ENCODE measurements around the gene GSTT2. TPM values are rescaled to one million over a fixed set of nuclear protein-coding genes. Genes with fewer than 3 reads are reported as not detected.
A peak's percentile ranks its signal among the peaks of the same experiment; 100 is the strongest.

The GSTT2 gene
- total RNA-seq, 5 donors from 2014 or later (not counting 1 experiment from before 2014, with no cell fraction given), result not detected

- ChIA-PET POLR2A (no interaction called here), CTCF (no interaction called here)
- Mint-ChIP-seq H3K36me3 (no peaks in the 10 kb centered on the region), H3K4me1 (peaks cover 0 to 4% (median 0%) of the 10 kb centered on the region in 3 donors), H3K27ac (no peak overlapping the region), H3K27me3 (peaks cover 3 to 4% of the 10 kb centered on the region in 2 donors), H3K4me3 (no peak overlapping the region), H3K9me3 (no peaks in the 10 kb centered on the region)
- Histone ChIP-seq H3K4me1 (ENCODE audit: control insufficient read depth in 1 of 2, extremely low read depth in 1 of 2, insufficient read depth in 2 of 2, low read length in 2 of 2) (no peaks in the 10 kb centered on the region), H3K4me3 (ENCODE audit: control insufficient read depth in 1 of 2, extremely low read depth in 1 of 2, low read length in 1 of 2) (no peak overlapping the region), H3K27me3 (replicated peaks in 1 of 2; ENCODE audit: control insufficient read depth in 2 of 2, extremely low read depth in 1 of 2, insufficient read depth in 2 of 2, low read length in 1 of 2) (peaks cover 0 to 48% of the 10 kb centered on the region in 2 experiments), H3K9me3 (no peaks in the 10 kb centered on the region), H3K36me3 (ENCODE audit: control insufficient read depth in 2 of 2, extremely low read depth in 1 of 2, insufficient read depth in 1 of 2, low read length in 1 of 2) (no peaks in the 10 kb centered on the region), H3K27ac (ENCODE audit: low read length) (no peak overlapping the region)
- DNase-seq (no peak), ATAC-seq (replicated peaks in 1 of 4) (no peak)
- 89% methylated on average over 9 of the region's 9 CpGs for WGBS (ENCODE audit: insufficient coverage)
Measured at GRCh38 chr22:24001314-24001713, 21.4 kb downstream of the GSTT2 start.

DNA sequence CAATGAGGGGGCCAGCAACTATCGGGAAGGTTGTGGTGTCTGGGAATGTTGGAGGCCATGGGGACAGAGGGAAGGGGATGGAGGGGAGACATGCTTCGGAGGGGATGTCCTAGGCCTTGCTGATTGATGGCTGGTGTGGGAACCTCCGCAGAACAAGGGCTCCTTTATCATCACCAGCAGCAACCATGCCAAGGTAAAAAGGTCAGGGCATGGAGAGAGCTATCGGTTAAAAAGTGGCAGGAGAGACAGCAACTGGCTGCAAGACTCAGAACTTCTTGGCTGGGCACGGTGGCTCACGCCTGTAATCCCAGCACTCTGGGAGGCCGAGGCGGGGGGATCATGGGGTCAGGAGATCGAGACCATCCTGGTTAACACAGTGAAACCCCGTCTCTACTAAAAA, 22.3 kb downstream of the GSTT2 start:
- no peaks in the 10 kb centered on the region for H3K36me3 Mint-ChIP-seq
- Histone ChIP-seq H3K27ac (ENCODE audit: low read length) (no peak overlapping the region), H3K27me3 (replicated peaks in 1 of 2; ENCODE audit: control insufficient read depth in 2 of 2, extremely low read depth in 1 of 2, insufficient read depth in 2 of 2, low read length in 1 of 2) (peaks cover 0 to 54% of the 10 kb centered on the region in 2 experiments), H3K4me3 (ENCODE audit: control insufficient read depth in 1 of 2, extremely low read depth in 1 of 2, low read length in 1 of 2) (no peak overlapping the region), H3K9me3 (no peaks in the 10 kb centered on the region), H3K4me1 (ENCODE audit: control insufficient read depth in 1 of 2, extremely low read depth in 1 of 2, insufficient read depth in 2 of 2, low read length in 2 of 2) (no peaks in the 10 kb centered on the region), H3K36me3 (ENCODE audit: control insufficient read depth in 2 of 2, extremely low read depth in 1 of 2, insufficient read depth in 1 of 2, low read length in 1 of 2) (no peaks in the 10 kb centered on the region)
- WGBS (ENCODE audit: insufficient coverage), result 87% methylated on average over 4 of the region's 10 CpGs
- ATAC-seq (replicated peaks in 1 of 4) (no peak), DNase-seq (no peak)
- CTCF ChIA-PET, result no interaction called here
- peak overlapping the region in 1 of 2 donors; percentile 22 for H3K27ac Mint-ChIP-seq
- no peaks in the 10 kb centered on the region for H3K9me3 Mint-ChIP-seq
- H3K4me3 Mint-ChIP-seq, result no peak overlapping the region
- peaks cover 3 to 4% of the 10 kb centered on the region in 2 donors for H3K27me3 Mint-ChIP-seq
- H3K4me1 Mint-ChIP-seq, result peaks cover 0 to 4% (median 0%) of the 10 kb centered on the region in 3 donors
- POLR2A ChIA-PET, result no interaction called here

DNA sequence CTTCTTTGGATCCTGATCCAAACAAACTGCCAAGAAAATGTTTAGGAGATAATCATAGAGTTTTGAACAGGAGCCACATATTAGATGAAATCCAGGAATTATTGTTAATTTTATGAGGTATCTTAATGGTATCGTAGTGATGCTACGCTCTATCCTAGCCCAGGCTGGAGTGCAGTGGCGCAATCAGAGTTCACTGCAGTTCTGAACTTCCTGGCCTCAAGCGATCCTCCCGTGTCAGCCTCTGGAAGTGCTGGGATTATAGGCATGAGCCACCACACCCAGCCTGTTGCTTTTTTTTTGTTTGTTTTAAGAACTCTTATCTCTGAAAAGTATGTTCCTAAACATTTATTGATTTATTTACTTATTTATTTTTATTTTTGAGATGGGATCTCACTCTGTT, 22.9 kb downstream of the GSTT2 start:
- no peaks in the 10 kb centered on the region for H3K36me3 ChIP-seq (ENCODE audit: control insufficient read depth in 2 of 2, extremely low read depth in 1 of 2, insufficient read depth in 1 of 2, low read length in 1 of 2)
- H3K4me3 Mint-ChIP-seq, result no peak overlapping the region
- no peaks in the 10 kb centered on the region for H3K9me3 Mint-ChIP-seq
- peaks cover 0 to 54% of the 10 kb centered on the region in 2 experiments for H3K27me3 ChIP-seq (replicated peaks in 1 of 2; ENCODE audit: control insufficient read depth in 2 of 2, extremely low read depth in 1 of 2, insufficient read depth in 2 of 2, low read length in 1 of 2)
- ATAC-seq (replicated peaks in 1 of 4) (no peak), DNase-seq (no peak)
- H3K27ac Mint-ChIP-seq, result no peak overlapping the region
- POLR2A ChIA-PET, result no interaction called here
- no peaks in the 10 kb centered on the region for H3K36me3 Mint-ChIP-seq
- WGBS (ENCODE audit: insufficient coverage), result 86% methylated on average over 5 of the region's 5 CpGs
- H3K27me3 Mint-ChIP-seq, result peaks cover 3 to 4% of the 10 kb centered on the region in 2 donors
- no peak overlapping the region for H3K27ac ChIP-seq (ENCODE audit: low read length)
- no peak overlapping the region for H3K4me3 ChIP-seq (ENCODE audit: control insufficient read depth in 1 of 2, extremely low read depth in 1 of 2, low read length in 1 of 2)
- no peaks in the 10 kb centered on the region for H3K4me1 ChIP-seq (ENCODE audit: control insufficient read depth in 1 of 2, extremely low read depth in 1 of 2, insufficient read depth in 2 of 2, low read length in 2 of 2)
- H3K9me3 ChIP-seq, result no peaks in the 10 kb centered on the region
- CTCF ChIA-PET, result no interaction called here
- no peaks in the 10 kb centered on the region for H3K4me1 Mint-ChIP-seq

DNA sequence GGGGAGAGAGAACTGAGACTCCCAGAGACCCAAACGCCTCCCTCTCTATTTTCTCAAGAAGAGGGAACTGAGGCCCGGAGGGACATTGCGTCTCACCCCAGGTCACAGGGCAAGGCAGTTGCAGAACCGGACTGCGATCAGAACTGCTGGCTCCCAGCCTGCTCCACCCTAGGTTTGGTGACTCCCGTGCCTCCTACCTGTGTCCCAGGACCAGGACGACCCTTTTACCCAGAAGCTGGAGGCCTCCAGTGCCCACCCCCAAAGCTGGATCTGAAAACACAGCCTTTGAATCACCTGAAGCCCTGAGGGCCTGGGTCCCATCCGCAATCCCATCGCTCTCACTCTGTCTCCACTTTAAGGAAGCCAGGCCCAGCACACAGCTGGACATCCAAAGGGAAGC, 24.0 kb downstream of the GSTT2 start:
- no peaks in the 10 kb centered on the region for H3K4me1 ChIP-seq (ENCODE audit: control insufficient read depth in 1 of 2, extremely low read depth in 1 of 2, insufficient read depth in 2 of 2, low read length in 2 of 2)
- WGBS (ENCODE audit: insufficient coverage), result 87% methylated on average over 8 of the region's 9 CpGs
- no peaks in the 10 kb centered on the region for H3K9me3 ChIP-seq
- no peak overlapping the region for H3K4me3 ChIP-seq (ENCODE audit: control insufficient read depth in 1 of 2, extremely low read depth in 1 of 2, low read length in 1 of 2)
- H3K27ac ChIP-seq (ENCODE audit: low read length), result no peak overlapping the region
- no peaks in the 10 kb centered on the region for H3K9me3 Mint-ChIP-seq
- no peaks in the 10 kb centered on the region for H3K36me3 ChIP-seq (ENCODE audit: control insufficient read depth in 2 of 2, extremely low read depth in 1 of 2, insufficient read depth in 1 of 2, low read length in 1 of 2)
- H3K4me3 Mint-ChIP-seq, result no peak overlapping the region
- H3K27me3 Mint-ChIP-seq, result peaks cover 3 to 4% of the 10 kb centered on the region in 2 donors
- H3K4me1 Mint-ChIP-seq, result no peaks in the 10 kb centered on the region
- ATAC-seq (replicated peaks in 1 of 4) (no peak), DNase-seq (no peak)
- CTCF ChIA-PET, result interaction anchor here in 1 of 2 donors (0.6 kb wide), 1 partner anchor 247 kb away, joined by 3 read pairs; no protein-coding TSS in a partner anchor
- POLR2A ChIA-PET, result no interaction called here
- H3K27ac Mint-ChIP-seq, result no peak overlapping the region
- H3K36me3 Mint-ChIP-seq, result no peaks in the 10 kb centered on the region
- H3K27me3 ChIP-seq (replicated peaks in 1 of 2; ENCODE audit: control insufficient read depth in 2 of 2, extremely low read depth in 1 of 2, insufficient read depth in 2 of 2, low read length in 1 of 2), result peaks cover 0 to 51% of the 10 kb centered on the region in 2 experiments

DNA sequence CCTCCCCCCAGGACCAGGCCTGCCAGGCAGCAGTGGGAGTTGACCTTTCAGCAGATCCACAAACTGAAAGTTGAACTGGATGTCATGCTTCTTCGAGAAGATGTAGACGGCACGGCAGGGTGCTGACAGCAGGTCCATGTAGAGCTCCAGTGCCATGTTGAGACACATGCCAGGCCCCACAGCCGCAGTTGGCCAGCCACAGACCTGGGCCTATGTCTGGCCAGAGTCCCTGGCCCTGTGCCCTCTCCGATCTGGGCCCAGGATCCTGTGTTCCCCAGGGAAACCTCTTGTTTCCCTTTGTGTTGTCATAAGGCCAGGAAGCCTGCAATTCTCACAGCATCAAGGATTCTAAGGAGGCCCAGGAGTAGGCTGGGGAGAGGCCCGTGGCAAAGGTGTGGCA, 25.3 kb downstream of the GSTT2 start, which contains the start of gene GSTT4:
GSTT4 (minus strand) TSS at position 253 of the 400 bp plus-strand sequence; CDS start at position 156, 97 bp downstream.
- no peak for ATAC-seq (replicated peaks in 1 of 4)
- peaks cover 0 to 47% of the 10 kb centered on the region in 2 experiments for H3K27me3 ChIP-seq (replicated peaks in 1 of 2; ENCODE audit: control insufficient read depth in 2 of 2, extremely low read depth in 1 of 2, insufficient read depth in 2 of 2, low read length in 1 of 2)
- peaks cover 2% of the 10 kb centered on the region in 3 donors for H3K4me1 Mint-ChIP-seq
- no peaks in the 10 kb centered on the region for H3K36me3 ChIP-seq (ENCODE audit: control insufficient read depth in 2 of 2, extremely low read depth in 1 of 2, insufficient read depth in 1 of 2, low read length in 1 of 2)
- no peaks in the 10 kb centered on the region for H3K9me3 Mint-ChIP-seq
- H3K27ac ChIP-seq (ENCODE audit: low read length), result no peak within 1 kb of the TSS
- 85% methylated on average over 6 of the region's 6 CpGs for WGBS (ENCODE audit: insufficient coverage)
- H3K27me3 Mint-ChIP-seq, result peaks cover 3 to 4% of the 10 kb centered on the region in 2 donors
- no peak within 1 kb of the TSS for H3K4me3 Mint-ChIP-seq
- no peaks in the 10 kb centered on the region for H3K9me3 ChIP-seq
- no peaks in the 10 kb centered on the region for H3K36me3 Mint-ChIP-seq
- no peak within 1 kb of the TSS for H3K4me3 ChIP-seq (ENCODE audit: control insufficient read depth in 1 of 2, extremely low read depth in 1 of 2, low read length in 1 of 2)
- DNase-seq, result no peak
- ChIA-PET CTCF (no interaction called here), POLR2A (no interaction called here)
- peaks cover 0 to under 1% of the 10 kb centered on the region in 2 experiments for H3K4me1 ChIP-seq (ENCODE audit: control insufficient read depth in 1 of 2, extremely low read depth in 1 of 2, insufficient read depth in 2 of 2, low read length in 2 of 2)
- no peak within 1 kb of the TSS for H3K27ac Mint-ChIP-seq

- Histone ChIP-seq H3K27ac (ENCODE audit: low read length) (no peak overlapping the region), H3K36me3 (ENCODE audit: control insufficient read depth in 2 of 2, extremely low read depth in 1 of 2, insufficient read depth in 1 of 2, low read length in 1 of 2) (no peaks in the 10 kb centered on the region), H3K4me1 (ENCODE audit: control insufficient read depth in 1 of 2, extremely low read depth in 1 of 2, insufficient read depth in 2 of 2, low read length in 2 of 2) (peaks cover 0 to 7% of the 10 kb centered on the region in 2 experiments), H3K9me3 (no peaks in the 10 kb centered on the region), H3K4me3 (ENCODE audit: control insufficient read depth in 1 of 2, extremely low read depth in 1 of 2, low read length in 1 of 2) (no peak overlapping the region), H3K27me3 (replicated peaks in 1 of 2; ENCODE audit: control insufficient read depth in 2 of 2, extremely low read depth in 1 of 2, insufficient read depth in 2 of 2, low read length in 1 of 2) (peaks cover 0 to 46% of the 10 kb centered on the region in 2 experiments)
- no peak overlapping the region for H3K4me3 Mint-ChIP-seq
- H3K36me3 Mint-ChIP-seq, result no peaks in the 10 kb centered on the region
- H3K4me1 Mint-ChIP-seq, result peaks cover 7 to 14% (median 10%) of the 10 kb centered on the region in 3 donors
- H3K27ac Mint-ChIP-seq, result no peak overlapping the region
- CTCF ChIA-PET, result interaction anchor here in 1 of 2 donors (0.6 kb wide), 1 partner anchor 148 kb away, joined by 4 read pairs; no protein-coding TSS in a partner anchor
- POLR2A ChIA-PET, result interaction anchor here in 1 of 2 donors (0.6 kb wide), 1 partner anchor 210 kb away, joined by 3 read pairs; no protein-coding TSS in a partner anchor
- H3K9me3 Mint-ChIP-seq, result no peaks in the 10 kb centered on the region
- no peak for DNase-seq
- peaks cover 3 to 4% of the 10 kb centered on the region in 2 donors for H3K27me3 Mint-ChIP-seq
- WGBS (ENCODE audit: insufficient coverage), result 68% methylated on average over 7 of the region's 10 CpGs
- ATAC-seq (replicated peaks in 1 of 4), result no peak
Measured at GRCh38 chr22:24006207-24006913, 26.4 kb downstream of the GSTT2 start.
